A673 (cell line): ENCODE data around the gene PPTC7. TPM values are rescaled to one million over a fixed set of nuclear protein-coding genes. Genes with fewer than 3 reads are reported as not detected.
"Not testable (repeated sequence)": the region's sequence is repeated elsewhere in the genome, so short reads cannot be mapped to it uniquely, and the experiment has no call there.

ENCODE experiments used
- BruUV-seq: library from RNA; stranded (reverse); fragments of 400-500 nt; replicated peaks from 2 replicates; lab custom pipeline; 2021; lab: Mats Ljungman, UMichigan
- CTCF ChIA-PET: fragments of 300-600 bp; sonication (Branson Sonifier 250); formaldehyde crosslinking; loops from one replicate; lab custom pipeline; 2022; ENCODE audit warnings: antibody characterized with exemption; lab: Charles Lee
- POLR2A ChIA-PET: fragments of 300-600 bp; sonication (Branson Sonifier 250); formaldehyde crosslinking; loops from one replicate; lab custom pipeline; 2022; ENCODE audit warnings: antibody characterized with exemption; ENCODE audit not compliant: low non-redundant PET; lab: Charles Lee
- DNase-seq: peaks from one replicate; pipeline ENCODE4 v3.0.0-alpha.2; 2015; ENCODE audit warnings: low spot score
- H3K27ac ChIP-seq: fragments of 200-600 bp; sonication (generic); 2 replicates; pipeline ENCODE4 v1.5.1; 2016; ENCODE audit warnings: mixed run types, low read depth, mild to moderate bottlenecking, mixed read lengths, antibody characterized with exemption, low read length; ENCODE audit not compliant: poor library complexity, severe bottlenecking
- H3K27me3 ChIP-seq: fragments of 200-600 bp; sonication (generic); replicated peaks from 2 replicates; pipeline ENCODE4 v1.6.1; 2017; ENCODE audit warnings: mixed run types, low read depth, mild to moderate bottlenecking, mixed read lengths, antibody characterized with exemption, low read length; ENCODE audit not compliant: insufficient read depth, poor library complexity
- H3K36me3 ChIP-seq: fragments of 200-600 bp; sonication (generic); 2 replicates; pipeline ENCODE4 v1.6.1; 2016; ENCODE audit warnings: mixed run types, mild to moderate bottlenecking, mixed read lengths, antibody characterized with exemption, low read length; ENCODE audit not compliant: insufficient read depth, poor library complexity, severe bottlenecking
- H3K4me1 ChIP-seq: fragments of 200-600 bp; sonication (generic); 2 replicates; pipeline ENCODE4 v1.6.1; 2017; ENCODE audit warnings: mixed run types, mild to moderate bottlenecking, mixed read lengths, antibody characterized with exemption, low read length; ENCODE audit not compliant: insufficient read depth, poor library complexity, severe bottlenecking
- H3K4me3 ChIP-seq: fragments of 200-600 bp; sonication (generic); 2 replicates; pipeline ENCODE4 v1.5.1; 2016; ENCODE audit warnings: low read depth, mixed run types, mild to moderate bottlenecking, mixed read lengths, low read length; ENCODE audit not compliant: poor library complexity, severe bottlenecking
- H3K9me3 ChIP-seq: fragments of 200-600 bp; sonication (generic); 2 replicates; pipeline ENCODE4 v1.6.1; 2016; ENCODE audit warnings: mixed run types, low read depth, mild to moderate bottlenecking, mixed read lengths, antibody characterized with exemption, low read length; ENCODE audit not compliant: poor library complexity, severe bottlenecking
- CTCF ChIP-seq: fragments of 300-800, 200-600 bp; sonication (generic); conservative IDR thresholded peaks from 2 replicates; pipeline ENCODE4 v1.5.1; 2017; ENCODE audit warnings: low read depth, mild to moderate bottlenecking, antibody characterized with exemption, low read length, moderate library complexity, mixed read lengths
- EZH2 ChIP-seq: fragments of 200-600 bp; sonication (generic); IDR thresholded peaks from 2 replicates; pipeline ENCODE4 v1.6.1; 2017; ENCODE audit warnings: borderline replicate concordance, low read depth, mild to moderate bottlenecking, mixed read lengths, antibody characterized with exemption, low read length; ENCODE audit not compliant: poor library complexity, severe bottlenecking
- intact Hi-C: fragments of 100-400 bp; cut with micrococcal nuclease; formaldehyde crosslinking; loops from one replicate; pipeline ENCODE4 v1.10.0; 2022; ENCODE audit not compliant: unreplicated experiment
- total RNA-seq: library from RNA; stranded (reverse); gene quantifications from 2 replicates; pipeline ENCODE4 v1.2.3, GENCODE V29; 2021

PPTC7 gene
- total RNA-seq, 1 experiment from 2014 or later = 30.9 TPM

- no peak overlapping the region for H3K27ac ChIP-seq
- POLR2A ChIA-PET = no interaction called here
- no TSS peak for BruUV-seq
- no peak for DNase-seq
- H3K36me3 ChIP-seq = no peaks in the 10 kb centered on the region
- TF ChIP-seq EZH2 (no peak), CTCF (no peak)
- H3K27me3 ChIP-seq = no peaks in the 10 kb centered on the region
- H3K4me3 ChIP-seq = no peak overlapping the region
- intact Hi-C loops = no loop called here
- H3K4me1 ChIP-seq = peaks cover 27% of the 10 kb centered on the region
- peaks cover 3% of the 10 kb centered on the region for H3K9me3 ChIP-seq
- CTCF ChIA-PET = no interaction called here
Observed at GRCh38 chr12:110576504-110576903, 6.6 kb downstream of the PPTC7 start.

GRCh38 chr12:110575326-110575725, 7.8 kb downstream of the PPTC7 start:
- Histone ChIP-seq H3K4me3 (no peak overlapping the region), H3K4me1 (peaks cover 27% of the 10 kb centered on the region), H3K36me3 (no peaks in the 10 kb centered on the region), H3K9me3 (peaks cover 3% of the 10 kb centered on the region), H3K27ac (no peak overlapping the region), H3K27me3 (no peaks in the 10 kb centered on the region)
- ChIA-PET CTCF (no interaction called here), POLR2A (interaction anchor here (0.5 to 0.8 kb wide), 2 partner anchors 16 kb away, joined by 3 to 7 read pairs; no protein-coding TSS in a partner anchor)
- TF ChIP-seq CTCF (no peak), EZH2 (no peak)
- DNase-seq = no peak
- intact Hi-C loops = no loop called here
- no TSS peak for BruUV-seq

DNA sequence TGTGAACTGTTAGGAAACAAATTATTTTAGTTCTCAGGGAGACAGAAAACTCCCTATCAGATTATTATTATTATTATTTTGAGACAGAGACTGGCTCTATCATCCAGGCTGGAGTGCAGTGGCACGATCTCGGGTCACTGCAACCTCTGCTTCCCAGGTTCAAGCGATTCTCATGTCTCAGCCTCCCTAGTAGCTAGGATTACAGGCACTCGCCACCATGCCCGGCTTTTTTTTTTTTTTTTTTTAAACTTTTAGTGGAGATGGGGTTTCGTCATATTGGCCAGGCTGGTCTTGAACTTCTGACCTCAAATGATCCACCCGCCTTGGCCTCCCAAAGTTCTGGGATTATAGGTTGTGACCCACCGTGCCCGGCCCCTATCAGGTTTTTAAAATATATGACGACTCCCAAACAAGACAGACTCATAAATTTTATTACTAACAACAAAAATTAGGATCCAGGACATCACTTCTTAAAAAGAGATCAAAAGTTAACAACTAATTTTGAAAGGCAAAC, 8.3 kb downstream of the PPTC7 start:
- CTCF ChIA-PET, H3K36me3 ChIP-seq, H3K27me3 ChIP-seq, H3K4me3 ChIP-seq, intact Hi-C loops, H3K9me3 ChIP-seq, POLR2A ChIA-PET, DNase-seq, H3K27ac ChIP-seq, BruUV-seq: not testable (repeated sequence)
- peaks cover 27% of the 10 kb centered on the region for H3K4me1 ChIP-seq

GRCh38 chr12:110574044-110574443, 9.1 kb downstream of the PPTC7 start:
- CTCF ChIA-PET = no interaction called here
- Histone ChIP-seq H3K4me3 (no peak overlapping the region), H3K27ac (no peak overlapping the region), H3K36me3 (no peaks in the 10 kb centered on the region), H3K27me3 (no peaks in the 10 kb centered on the region), H3K9me3 (peaks cover 3% of the 10 kb centered on the region), H3K4me1 (peaks cover 25% of the 10 kb centered on the region)
- DNase-seq = no peak
- no TSS peak for BruUV-seq
- intact Hi-C loops = no loop called here
- TF ChIP-seq CTCF (no peak), EZH2 (no peak)
- POLR2A ChIA-PET = no interaction called here

DNA sequence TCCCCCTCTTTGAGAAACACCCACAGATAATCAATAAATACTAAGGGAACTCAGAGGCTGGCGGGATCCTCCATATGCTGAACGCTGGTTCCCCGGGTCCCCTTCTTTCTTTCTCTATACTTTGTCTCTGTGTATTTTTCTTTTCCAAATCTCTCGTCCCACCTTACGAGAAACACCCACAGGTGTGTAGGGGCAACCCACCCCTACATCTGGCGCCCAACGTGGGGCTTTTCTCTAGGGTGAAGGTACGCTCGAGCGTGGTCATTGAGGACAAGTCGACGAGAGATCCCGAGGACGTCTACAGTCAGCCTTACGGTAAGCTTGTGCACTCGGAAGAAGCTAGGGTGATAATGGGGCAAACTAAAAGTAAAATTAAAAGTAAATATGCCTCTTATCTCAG, 12.3 kb downstream of the PPTC7 start:
- H3K27ac ChIP-seq, CTCF ChIA-PET, intact Hi-C loops, H3K27me3 ChIP-seq, BruUV-seq, H3K9me3 ChIP-seq, DNase-seq, H3K36me3 ChIP-seq, POLR2A ChIA-PET, H3K4me3 ChIP-seq: not testable (repeated sequence)
- H3K4me1 ChIP-seq = peaks cover 13% of the 10 kb centered on the region
